Measurements from ENCODE around the gene C10orf90.

- TF ChIP-seq CTCF (IDR thresholded peaks at IDR 0.05; ENCODE audit: poor library complexity) (no peak), EZH2 (IDR thresholded peaks at IDR 0.05; ENCODE audit: borderline replicate concordance) (no peak), EZH2phosphoT487 (IDR thresholded peaks at IDR 0.05; ENCODE audit: low read depth, severe bottlenecking, unreplicated experiment) (no peak)
Measured at GRCh38 chr10:126617208-126617607, 53.3 kb downstream of the C10orf90 start.

Measured in hepatocyte (in vitro differentiated cells).